HCT116 (cell line): ENCODE data around the gene COL4A1.
"Not testable (repeated sequence)": the region's sequence is repeated elsewhere in the genome, so short reads cannot be mapped to it uniquely, and the experiment has no call there.

Source experiments
- CTCF ChIP-seq, 3 experiments: fragments of 200-600 bp in 1 of 3; sonication (generic) in 1 of 3; IDR thresholded peaks in 2 of 3; conservative IDR thresholded peaks in 1 of 3; 2 replicates each; pipeline ENCODE4 v1.5.1; 2012 to 2017; ENCODE audit warnings: low read depth in 2 of 3, low read length in 2 of 3, antibody characterized with exemption in 1 of 3, borderline replicate concordance in 1 of 3, control low read depth in 1 of 3, mild to moderate bottlenecking in 1 of 3, mixed read lengths in 1 of 3, mixed run types in 1 of 3, moderate library complexity in 1 of 3; ENCODE audit not compliant: insufficient read depth in 1 of 3
- POLR2A ChIP-seq: IDR thresholded peaks from 2 replicates; pipeline ENCODE4 v1.7.0; 2011; ENCODE audit warnings: borderline replicate concordance; ENCODE audit not compliant: insufficient read depth, insufficient read length; ENCODE audit errors: extremely low read depth
- RAD21 ChIP-seq: IDR thresholded peaks from 2 replicates; pipeline ENCODE4 v1.6.1; 2012; ENCODE audit warnings: low read depth, mild to moderate bottlenecking
- REST ChIP-seq: IDR thresholded peaks from 2 replicates; pipeline ENCODE4 v1.6.1; 2012; ENCODE audit warnings: low read depth
- SIN3A ChIP-seq: IDR thresholded peaks from 2 replicates; pipeline ENCODE4 v1.6.1; 2012; ENCODE audit warnings: low read depth
- SRF ChIP-seq: IDR thresholded peaks from 2 replicates; pipeline ENCODE4 v1.6.1; 2012; ENCODE audit warnings: low read depth
- ZBTB33 ChIP-seq: IDR thresholded peaks from 2 replicates; pipeline ENCODE4 v1.6.1; 2011; ENCODE audit warnings: mild to moderate bottlenecking, low read length, moderate library complexity; ENCODE audit not compliant: insufficient replicate concordance; ENCODE audit errors: extremely low read depth
- ZFX ChIP-seq: fragments of 450-650 bp; IDR thresholded peaks from 2 replicates; pipeline ENCODE4 v1.6.1; 2017
- ZNF274 ChIP-seq: fragments of 200-500 bp; sonication (Bioruptor generic); IDR thresholded peaks from 2 replicates; pipeline ENCODE4 v1.6.1; 2014; ENCODE audit warnings: mild to moderate bottlenecking, low read depth, low read length, inconsistent platforms
- TF ChIP-seq, protein P1 (sequence below): IDR thresholded peaks from 2 replicates; pipeline ENCODE4 v1.6.1; 2012

- TF ChIP-seq POLR2A; CTCF (IDR thresholded peaks at IDR 0.05 in 2 of 3, conservative IDR thresholded peaks at IDR 0.05 in 1 of 3; ENCODE audit: borderline replicate concordance in 1 of 3, insufficient read depth in 1 of 3, low read depth in 2 of 3, low read length in 2 of 3); SIN3A; ZNF274; SRF; ZBTB33; RAD21; REST; ZFX: not testable (repeated sequence)
- TF ChIP-seq, protein P1, sequence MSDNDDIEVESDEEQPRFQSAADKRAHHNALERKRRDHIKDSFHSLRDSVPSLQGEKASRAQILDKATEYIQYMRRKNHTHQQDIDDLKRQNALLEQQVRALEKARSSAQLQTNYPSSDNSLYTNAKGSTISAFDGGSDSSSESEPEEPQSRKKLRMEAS = not testable (repeated sequence)
Measured at GRCh38 chr13:110321573-110321972, 14.6 kb upstream of the COL4A1 start.
